GM18502 (cell line): Measurements from ENCODE around the gene TJAP1.
A peak's percentile ranks its signal among the peaks of the same experiment; 100 is the strongest.

Source experiments
- ATAC-seq: cut with Tn5 transposase; IDR thresholded peaks from one replicate; pipeline ENCODE4 v1.9.1; 2021; ENCODE audit warnings: mild to moderate bottlenecking; ENCODE audit not compliant: unreplicated experiment, poor library complexity

TJAP1 gene, protein sequence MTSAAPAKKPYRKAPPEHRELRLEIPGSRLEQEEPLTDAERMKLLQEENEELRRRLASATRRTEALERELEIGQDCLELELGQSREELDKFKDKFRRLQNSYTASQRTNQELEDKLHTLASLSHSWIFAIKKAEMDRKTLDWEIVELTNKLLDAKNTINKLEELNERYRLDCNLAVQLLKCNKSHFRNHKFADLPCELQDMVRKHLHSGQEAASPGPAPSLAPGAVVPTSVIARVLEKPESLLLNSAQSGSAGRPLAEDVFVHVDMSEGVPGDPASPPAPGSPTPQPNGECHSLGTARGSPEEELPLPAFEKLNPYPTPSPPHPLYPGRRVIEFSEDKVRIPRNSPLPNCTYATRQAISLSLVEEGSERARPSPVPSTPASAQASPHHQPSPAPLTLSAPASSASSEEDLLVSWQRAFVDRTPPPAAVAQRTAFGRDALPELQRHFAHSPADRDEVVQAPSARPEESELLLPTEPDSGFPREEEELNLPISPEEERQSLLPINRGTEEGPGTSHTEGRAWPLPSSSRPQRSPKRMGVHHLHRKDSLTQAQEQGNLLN

DNA sequence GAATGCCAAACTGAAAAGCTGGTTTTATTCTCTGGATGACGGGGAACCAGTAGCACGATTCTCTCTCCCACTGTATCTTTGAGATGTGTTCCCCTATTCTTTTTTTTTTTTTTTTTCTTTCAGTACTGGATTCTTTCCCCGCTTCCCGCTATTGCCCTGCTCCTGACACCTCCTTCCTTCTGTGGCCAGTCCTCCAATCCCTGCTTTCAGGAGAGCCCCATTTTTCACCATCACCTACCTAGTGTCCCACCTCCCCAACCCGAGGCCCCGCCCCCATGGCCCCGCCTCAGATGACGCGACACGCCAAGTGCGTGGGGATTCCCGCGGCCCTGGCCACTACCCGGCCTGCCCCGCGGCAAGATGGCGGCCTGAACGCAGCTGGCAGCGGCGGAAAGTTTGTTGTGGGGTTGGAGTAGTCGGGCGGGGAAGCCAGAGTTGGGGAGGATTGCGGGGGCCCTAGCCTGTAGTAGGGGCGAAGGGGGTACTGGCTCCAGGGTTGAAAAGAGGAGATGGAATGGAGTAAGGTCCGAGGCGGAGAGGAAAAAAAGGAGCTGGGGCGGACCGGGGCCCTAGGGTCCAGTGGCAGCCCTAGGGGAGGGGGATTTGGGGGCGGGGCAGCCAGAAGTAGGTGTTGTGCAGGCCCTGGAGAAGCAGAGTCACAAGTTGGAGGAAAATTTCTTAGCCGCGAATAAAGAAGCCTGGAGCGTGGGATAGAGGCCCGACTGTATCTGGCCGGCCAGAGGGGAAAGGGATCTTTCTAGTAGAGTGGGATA is at the start of gene TJAP1:
Gene TJAP1, plus strand, starts transcription at position 336 of the 773 bp plus-strand sequence. CDS start 21,432 bp downstream, outside the sequence.
- ATAC-seq = peak; percentile 98

DNA sequence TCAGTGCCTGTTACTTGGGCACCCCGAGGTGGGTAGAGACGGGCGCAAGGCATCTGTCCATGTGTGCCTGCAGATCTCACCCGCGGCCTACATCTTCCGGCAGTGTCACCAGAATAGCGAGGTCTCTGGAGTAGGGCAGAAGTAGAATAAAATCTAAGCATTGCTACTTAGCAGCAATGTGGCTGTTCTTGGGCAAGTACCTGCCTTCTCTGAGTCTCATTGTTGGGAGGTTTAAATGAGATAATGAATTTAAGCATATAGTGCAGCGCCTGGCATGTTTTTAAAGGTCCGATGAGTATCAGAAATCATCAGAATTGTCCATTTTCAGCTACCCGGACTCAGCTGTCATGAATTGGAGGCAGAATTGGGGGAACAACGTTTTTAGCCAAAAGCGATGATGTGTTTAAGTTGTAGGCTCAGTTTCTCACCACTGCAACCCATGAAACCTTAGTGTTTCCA is 49.2 kb upstream of the TJAP1 start:
- no peak for ATAC-seq

DNA sequence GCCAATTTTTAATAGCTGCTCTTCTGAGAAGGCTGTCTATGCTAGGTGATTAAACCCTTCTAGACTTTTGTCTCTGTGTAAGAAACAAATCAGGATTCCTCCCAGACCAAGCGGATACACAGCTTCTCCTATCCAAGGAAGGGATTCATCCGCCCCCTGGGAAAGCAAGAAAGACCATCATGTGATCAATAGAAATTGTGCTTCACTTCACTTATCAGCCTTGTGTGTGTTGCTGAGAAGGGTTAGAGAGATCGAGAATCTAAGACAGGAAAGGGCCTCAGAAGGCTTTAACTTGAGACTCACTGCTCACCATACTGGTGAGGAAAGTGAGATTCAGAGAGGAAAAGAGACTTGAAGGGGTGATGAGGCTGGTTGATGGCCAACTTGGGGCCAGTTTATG is 48.5 kb upstream of the TJAP1 start:
- no peak for ATAC-seq

DNA sequence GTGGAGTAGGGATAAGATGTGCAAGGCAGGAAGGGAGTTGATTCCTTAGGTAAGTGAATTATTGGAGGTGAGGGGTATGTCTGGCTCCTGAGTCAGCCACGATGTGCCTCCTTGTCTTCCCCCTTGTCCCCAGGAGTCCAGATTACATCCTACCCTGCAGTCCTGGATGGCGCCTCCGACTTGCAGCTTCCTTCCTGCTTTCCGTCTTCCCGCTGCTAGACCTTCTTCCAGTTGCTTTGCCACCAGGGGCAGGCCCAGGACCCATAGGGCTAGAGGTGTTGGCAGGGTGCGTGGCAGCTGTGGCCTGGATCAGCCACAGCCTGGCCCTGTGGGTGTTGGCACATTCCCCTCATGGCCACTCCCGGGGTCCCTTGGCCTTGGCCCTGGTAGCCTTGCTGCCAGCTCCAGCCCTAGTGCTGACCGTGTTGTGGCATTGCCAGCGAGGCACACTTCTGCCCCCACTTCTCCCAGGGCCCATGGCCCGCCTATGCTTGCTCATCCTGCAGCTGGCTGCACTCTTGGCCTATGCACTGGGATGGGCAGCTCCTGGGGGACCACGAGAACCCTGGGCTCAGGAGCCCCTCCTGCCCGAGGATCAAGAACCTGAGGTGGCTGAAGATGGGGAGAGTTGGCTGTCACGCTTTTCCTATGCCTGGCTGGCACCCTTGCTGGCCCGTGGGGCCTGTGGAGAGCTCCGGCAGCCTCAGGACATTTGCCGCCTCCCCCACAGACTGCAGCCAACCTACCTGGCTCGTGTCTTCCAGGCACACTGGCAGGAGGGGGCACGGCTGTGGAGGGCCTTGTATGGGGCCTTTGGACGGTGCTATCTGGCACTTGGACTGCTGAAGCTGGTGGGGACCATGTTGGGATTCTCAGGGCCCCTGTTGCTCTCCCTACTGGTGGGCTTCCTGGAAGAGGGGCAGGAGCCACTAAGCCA is 45.1 kb upstream of the TJAP1 start:
- no peak for ATAC-seq

DNA sequence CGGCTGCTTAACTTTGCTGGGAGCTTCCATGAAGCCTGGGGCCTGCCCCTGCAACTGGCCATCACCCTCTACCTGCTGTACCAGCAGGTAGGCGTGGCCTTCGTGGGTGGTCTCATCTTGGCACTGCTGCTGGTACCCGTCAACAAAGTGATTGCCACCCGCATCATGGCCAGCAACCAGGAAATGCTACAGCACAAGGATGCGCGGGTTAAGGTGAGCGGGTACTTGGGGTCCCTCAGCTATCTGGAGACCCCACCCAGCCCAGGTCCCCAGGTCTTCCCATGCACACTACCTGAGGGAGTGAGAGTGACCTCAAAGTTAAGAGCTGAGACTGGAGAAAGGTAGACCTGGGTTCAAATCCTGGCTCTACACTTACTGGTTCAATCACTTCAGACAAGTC is 44.2 kb upstream of the TJAP1 start:
- no peak for ATAC-seq

DNA sequence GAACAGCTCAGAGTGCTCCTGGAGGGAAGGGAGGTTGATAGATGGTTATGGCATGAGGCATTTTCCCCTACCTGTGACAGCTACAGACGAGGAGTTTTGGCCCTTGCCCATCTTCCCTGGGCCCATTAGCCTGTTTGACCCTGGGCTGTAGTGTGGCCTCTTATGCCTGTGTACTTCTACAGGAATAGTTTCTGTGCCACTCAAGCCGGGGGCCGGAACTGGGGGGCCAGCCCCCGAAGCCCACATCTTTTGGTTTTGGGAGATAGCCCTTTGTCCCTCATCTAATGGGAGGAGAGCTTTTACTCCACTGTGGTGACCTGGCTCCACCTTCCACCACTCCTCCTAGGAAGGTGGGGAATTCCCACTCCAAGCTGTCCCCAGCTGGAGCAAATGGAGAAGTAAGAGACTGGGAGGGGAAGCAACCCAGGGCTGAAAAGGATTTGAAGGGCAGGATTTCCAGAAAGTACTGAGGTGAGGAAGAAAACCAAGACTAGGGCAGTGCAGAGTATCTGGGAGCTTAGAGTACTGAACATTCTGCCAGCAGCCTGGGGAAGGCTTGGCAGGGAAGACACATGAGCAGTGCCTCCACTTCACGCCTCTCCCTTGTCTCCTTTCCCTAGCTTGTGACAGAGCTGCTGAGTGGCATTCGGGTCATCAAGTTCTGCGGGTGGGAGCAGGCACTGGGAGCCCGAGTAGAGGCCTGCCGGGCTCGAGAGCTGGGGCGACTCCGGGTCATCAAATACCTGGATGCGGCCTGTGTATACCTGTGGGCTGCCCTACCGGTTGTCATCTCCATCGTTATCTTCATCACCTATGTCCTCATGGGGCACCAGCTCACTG is 43.1 kb upstream of the TJAP1 start:
- no peak for ATAC-seq

DNA sequence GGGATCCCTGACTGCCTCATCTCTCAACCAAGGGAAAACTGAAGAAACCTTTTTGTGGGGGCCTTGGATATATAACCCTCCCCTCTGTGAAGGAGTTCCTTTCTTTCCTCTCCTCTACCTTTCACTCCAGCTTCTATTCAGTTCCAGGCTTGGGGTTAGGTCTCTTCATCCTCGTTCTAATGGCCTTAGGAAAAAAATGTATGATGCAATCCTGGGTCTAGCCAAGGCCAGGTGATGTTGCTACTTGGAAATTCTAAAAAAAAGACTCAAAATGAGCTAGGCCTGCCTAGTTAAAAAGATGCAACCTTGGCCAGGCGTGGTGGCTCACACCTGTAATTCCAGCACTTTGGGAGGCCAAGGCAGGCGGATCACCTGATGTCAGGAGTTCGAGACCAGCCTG is 42.4 kb upstream of the TJAP1 start:
- ATAC-seq = no peak

DNA sequence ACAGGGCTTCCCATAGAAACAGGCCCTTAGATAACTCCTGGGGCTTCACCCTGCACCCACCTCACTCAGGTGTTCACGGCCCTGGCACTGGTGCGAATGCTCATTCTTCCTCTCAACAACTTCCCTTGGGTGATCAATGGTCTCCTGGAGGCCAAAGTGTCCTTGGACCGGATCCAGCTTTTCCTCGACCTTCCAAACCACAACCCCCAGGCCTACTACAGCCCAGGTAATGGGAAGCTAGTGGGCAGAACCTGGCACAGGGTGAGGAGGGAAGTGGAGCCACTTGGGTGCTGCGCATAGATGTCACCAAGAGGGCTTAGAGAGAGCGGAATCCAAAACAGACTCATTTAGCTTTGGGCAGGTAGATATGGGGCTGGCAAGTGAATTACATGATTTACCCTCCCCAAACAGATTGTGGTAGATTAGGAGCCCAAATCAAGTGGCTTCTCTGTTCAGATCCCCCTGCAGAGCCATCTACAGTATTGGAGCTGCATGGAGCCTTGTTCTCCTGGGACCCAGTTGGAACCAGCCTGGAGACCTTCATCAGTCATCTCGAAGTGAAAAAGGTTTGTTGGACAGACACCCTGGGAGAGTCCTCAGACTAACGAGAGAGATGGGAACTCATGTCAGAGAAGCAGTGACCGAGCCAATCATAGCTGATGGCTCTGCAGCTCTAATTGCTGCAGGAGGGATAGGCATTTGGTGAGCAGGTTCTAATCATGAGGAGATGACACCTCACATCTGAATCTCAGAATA is 41.5 kb upstream of the TJAP1 start:
- no peak for ATAC-seq

DNA sequence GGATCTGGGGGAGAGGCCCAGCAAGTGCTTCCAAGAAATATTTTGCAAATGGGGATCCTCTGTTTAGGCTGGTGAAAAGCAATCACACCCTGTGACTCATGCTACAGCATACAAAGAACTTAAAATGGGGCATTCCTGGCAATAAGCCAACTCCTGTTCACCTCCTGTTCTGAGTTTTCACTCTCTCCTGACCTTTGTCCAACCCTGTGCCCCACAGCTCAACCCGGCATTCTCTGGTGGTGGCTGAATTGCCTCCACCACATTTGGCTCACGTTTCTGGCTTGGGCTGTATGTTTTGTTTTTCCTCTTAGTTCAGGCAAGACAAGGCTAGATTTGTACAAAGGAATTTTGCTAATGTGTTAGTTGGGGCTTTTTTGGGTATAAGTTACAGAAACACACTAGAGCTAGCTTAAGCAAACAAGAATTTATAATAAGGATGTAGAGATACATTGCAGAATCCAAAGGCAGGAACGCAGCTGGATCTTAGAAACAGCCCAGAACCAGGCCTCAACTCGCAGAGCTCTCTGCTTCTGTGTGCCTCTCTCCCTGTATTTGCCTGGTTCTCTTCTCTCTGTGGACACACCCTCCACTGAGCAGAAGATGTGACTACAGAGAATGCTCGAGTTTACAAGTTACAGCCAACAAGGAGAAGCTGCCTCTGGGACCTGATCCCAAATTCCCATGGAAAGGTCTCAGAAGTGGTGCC is 40.6 kb upstream of the TJAP1 start:
- ATAC-seq = no peak

DNA sequence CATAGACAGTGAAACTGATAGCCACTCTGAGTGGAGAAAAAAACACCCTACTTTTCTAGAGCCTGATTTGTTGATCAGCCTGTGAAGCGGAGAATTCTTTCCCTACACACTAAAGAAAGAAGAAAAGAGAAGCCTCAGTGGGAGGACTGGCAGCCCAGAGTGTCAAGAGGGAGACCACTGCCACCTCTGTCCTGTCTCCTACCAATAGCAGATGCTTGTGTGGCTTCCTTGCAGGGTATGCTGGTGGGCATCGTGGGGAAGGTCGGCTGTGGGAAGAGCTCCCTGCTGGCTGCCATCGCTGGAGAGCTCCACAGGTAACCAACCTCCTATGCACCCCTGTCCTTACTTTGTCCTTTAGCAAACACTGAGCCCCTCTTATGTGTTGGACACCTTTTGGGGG is 39.7 kb upstream of the TJAP1 start:
- ATAC-seq = no peak

DNA sequence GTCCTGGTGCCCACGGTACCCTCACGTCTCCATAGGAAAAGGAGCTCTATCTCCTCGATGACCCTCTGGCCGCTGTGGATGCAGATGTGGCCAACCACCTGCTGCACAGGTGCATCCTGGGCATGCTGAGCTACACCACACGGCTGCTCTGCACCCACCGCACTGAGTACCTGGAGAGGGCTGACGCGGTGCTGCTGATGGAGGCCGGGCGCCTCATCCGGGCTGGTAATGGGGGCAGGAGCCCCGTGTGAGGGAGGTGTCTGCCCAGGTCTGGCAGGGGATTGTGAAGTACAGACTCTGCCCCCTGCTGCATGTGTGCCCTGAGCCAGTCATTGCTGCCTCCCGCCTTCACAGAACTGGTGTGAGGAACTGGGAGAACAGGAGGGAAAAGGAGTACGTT is 34.4 kb upstream of the TJAP1 start:
- no peak for ATAC-seq

DNA sequence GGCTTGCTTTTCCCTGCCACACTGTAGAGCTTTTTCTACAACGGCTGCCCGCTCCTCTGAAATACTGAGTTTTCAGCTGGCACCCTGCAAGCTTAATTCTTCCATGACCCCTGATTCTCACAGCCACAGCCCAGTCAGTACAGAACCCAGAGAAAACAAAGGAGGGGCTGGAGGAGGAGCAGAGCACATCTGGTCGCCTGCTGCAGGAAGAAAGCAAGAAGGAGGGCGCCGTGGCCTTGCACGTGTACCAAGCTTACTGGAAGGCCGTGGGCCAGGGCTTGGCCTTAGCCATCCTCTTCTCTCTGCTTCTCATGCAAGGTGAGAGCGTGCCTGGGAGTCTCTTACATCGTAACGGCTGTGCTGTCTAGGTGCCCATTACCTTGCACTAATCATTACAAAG is 33.3 kb upstream of the TJAP1 start:
- ATAC-seq = no peak

DNA sequence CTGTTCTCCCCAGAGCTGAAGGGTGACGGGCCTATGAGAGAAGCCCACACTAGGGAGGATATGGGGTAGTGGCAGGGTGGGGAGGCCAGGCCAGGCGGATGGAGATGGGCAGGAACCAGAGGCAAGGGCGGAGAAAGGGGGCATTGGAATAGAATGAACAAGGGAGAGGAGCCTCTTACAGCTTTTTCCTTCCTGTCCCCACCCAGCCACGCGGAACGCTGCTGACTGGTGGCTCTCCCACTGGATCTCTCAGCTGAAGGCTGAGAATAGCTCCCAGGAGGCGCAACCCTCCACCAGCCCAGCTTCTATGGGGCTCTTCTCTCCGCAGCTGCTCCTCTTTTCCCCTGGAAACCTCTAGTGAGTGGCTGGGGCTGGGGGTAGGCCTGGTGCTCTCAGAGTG is 32.8 kb upstream of the TJAP1 start:
- no peak for ATAC-seq

DNA sequence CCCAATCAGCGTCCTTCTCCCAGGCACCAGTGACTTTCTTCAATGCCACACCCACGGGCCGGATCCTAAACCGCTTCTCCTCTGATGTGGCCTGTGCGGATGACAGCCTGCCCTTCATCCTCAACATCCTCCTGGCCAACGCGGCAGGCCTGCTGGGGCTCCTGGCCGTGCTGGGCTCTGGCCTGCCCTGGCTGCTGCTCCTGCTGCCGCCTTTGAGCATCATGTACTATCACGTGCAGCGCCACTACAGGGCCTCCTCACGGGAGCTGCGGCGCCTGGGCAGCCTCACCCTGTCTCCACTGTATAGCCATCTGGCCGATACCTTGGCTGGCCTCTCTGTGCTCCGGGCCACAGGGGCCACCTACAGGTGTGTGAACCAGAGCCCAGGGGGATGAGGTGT is 31.8 kb upstream of the TJAP1 start:
- no peak for ATAC-seq

DNA sequence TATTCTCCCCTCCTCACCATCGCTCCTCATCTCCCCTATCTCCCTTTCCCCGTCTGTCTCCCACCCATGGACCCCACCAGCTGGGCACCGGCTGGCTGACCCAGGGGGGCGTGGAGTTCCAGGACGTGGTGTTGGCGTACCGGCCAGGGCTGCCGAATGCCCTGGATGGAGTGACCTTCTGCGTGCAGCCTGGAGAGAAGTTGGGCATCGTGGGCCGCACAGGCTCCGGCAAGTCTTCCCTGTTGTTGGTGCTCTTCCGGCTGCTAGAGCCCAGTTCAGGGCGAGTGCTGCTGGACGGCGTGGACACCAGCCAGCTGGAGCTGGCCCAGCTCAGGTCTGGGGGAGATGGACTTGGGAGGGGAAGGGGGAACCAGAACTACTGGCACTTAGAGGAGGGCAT is 29.8 kb upstream of the TJAP1 start:
- no peak for ATAC-seq

DNA sequence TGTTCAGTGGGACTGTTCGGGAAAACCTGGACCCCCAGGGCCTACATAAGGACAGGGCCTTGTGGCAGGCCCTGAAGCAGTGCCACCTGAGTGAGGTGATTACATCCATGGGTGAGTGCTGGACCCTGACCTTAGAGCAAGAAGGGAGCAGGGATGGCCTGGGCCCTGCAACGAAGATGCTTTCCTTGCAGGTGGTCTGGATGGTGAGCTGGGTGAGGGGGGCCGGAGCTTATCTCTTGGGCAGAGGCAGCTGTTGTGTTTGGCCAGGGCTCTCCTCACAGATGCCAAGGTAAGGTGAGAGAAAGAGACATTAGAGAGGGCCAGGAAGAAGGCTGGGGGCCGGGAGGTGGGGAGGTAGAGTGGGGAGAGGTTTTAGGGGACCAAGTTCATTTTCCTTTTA is 28.5 kb upstream of the TJAP1 start:
- no peak for ATAC-seq

DNA sequence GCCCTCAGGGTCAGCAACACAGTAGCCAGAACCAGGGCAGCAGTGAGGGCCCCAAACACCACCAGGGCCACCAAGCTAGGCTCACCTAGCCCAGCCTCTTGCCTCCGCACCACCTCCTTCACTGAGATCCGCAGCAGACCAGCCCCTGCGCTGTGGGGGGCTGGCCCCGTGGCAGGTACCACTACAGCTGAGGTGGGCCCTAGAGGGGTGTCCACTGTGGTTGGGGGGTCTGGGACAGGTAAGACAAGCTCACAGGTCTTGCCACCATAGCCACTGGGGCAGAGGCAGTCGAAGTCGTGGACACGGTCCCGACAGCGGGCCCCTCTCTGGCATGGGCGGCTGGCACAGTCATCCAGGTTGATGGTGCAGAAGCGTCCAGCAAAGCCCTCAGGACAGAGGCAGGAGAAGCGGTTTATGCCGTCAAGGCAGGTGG is 26.7 kb upstream of the TJAP1 start:
- ATAC-seq = no peak

DNA sequence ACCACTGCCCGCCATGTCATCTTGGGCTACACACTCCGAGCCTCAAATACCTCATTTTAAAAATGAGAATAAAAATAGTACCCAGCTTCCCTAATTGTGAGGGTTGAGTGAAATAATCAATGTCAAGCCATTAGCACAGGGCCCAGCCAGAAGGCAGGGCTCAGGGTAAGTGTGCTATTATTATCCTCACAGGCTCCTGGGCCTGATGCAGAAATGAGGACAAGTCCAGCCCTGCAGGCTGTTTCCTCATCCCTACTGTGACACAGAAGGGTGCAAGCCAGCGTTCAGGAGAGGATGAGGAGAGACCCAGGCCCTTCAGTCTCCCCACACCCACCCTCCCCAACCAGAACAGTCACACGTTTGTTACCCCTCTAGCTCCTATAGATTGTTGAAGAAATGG is 26.0 kb upstream of the TJAP1 start:
- ATAC-seq = no peak
